Parathyroid adenoma (tissue), 2 donors: ENCODE results near the gene ANKRD33B.

ENCODE experiments used
- H2AFZ ChIP-seq: fragments of 300-600 bp; sonication (generic); one replicate; pipeline ENCODE4 v1.7.0; 2017; ENCODE audit warnings: antibody characterized with exemption, mild to moderate bottlenecking
- H3K27ac ChIP-seq: fragments of 300-600 bp; sonication (generic); one replicate; pipeline ENCODE4 v1.7.0; 2017
- H3K27me3 ChIP-seq: fragments of 300-600 bp; sonication (generic); one replicate; pipeline ENCODE4 v1.7.0; 2017; ENCODE audit warnings: low read length; ENCODE audit not compliant: control insufficient read depth, insufficient read depth
- H3K36me3 ChIP-seq: fragments of 300-600 bp; sonication (generic); one replicate; pipeline ENCODE4 v1.7.0; 2017; ENCODE audit warnings: low read length; ENCODE audit not compliant: control insufficient read depth, insufficient read depth
- H3K4me1 ChIP-seq: fragments of 300-600 bp; sonication (generic); one replicate; pipeline ENCODE4 v1.7.0; 2017; ENCODE audit warnings: control low read depth
- H3K4me2 ChIP-seq: fragments of 300-600 bp; sonication (generic); one replicate; pipeline ENCODE4 v1.7.0; 2017; ENCODE audit warnings: low read length
- H3K4me3 ChIP-seq: fragments of 300-600 bp; sonication (generic); one replicate; pipeline ENCODE4 v1.7.0; 2017; ENCODE audit warnings: low read depth, low read length
- H3K79me2 ChIP-seq: fragments of 300-600 bp; sonication (generic); one replicate; pipeline ENCODE4 v1.7.0; 2017; ENCODE audit warnings: control low read depth
- H3K9ac ChIP-seq: fragments of 300-600 bp; sonication (generic); one replicate; pipeline ENCODE4 v1.7.0; 2017; ENCODE audit warnings: mild to moderate bottlenecking
- H3K9me3 ChIP-seq: fragments of 300-600 bp; sonication (generic); one replicate; pipeline ENCODE4 v1.7.0; 2017; ENCODE audit warnings: low read length; ENCODE audit not compliant: control insufficient read depth
- TF ChIP-seq, protein P1 (sequence below): fragments of 300-600 bp; sonication (generic); IDR thresholded peaks from one replicate; pipeline ENCODE4 v1.7.0; 2017; ENCODE audit warnings: antibody characterized with exemption, mild to moderate bottlenecking
- donor health status: primary hyperparathyroidism.

Gene ANKRD33B

DNA sequence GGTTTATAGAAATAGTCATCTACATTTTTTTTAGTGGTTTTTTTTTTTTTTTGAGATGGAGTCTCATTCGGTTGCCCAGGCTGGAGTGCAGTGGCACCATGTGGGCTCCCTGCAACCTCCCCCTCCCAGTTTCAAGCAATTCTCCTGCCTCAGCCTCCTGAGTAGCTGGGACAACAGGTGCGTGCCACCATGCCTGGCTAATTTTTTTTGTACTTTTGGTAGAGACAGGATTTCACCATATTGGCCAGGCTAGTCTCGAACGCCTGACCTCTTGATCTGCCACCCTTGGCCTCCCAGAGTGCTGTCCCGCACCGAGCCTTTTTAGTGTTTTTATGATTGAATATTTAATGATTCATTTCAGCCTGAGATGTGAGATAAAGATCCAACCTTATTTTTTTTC is 27.3 kb downstream of the ANKRD33B start:
- no peaks in the 10 kb centered on the region for H3K9me3 ChIP-seq
- no peak overlapping the region for H3K4me3 ChIP-seq
- no peak overlapping the region for H2AFZ ChIP-seq
- TF ChIP-seq, protein P1, sequence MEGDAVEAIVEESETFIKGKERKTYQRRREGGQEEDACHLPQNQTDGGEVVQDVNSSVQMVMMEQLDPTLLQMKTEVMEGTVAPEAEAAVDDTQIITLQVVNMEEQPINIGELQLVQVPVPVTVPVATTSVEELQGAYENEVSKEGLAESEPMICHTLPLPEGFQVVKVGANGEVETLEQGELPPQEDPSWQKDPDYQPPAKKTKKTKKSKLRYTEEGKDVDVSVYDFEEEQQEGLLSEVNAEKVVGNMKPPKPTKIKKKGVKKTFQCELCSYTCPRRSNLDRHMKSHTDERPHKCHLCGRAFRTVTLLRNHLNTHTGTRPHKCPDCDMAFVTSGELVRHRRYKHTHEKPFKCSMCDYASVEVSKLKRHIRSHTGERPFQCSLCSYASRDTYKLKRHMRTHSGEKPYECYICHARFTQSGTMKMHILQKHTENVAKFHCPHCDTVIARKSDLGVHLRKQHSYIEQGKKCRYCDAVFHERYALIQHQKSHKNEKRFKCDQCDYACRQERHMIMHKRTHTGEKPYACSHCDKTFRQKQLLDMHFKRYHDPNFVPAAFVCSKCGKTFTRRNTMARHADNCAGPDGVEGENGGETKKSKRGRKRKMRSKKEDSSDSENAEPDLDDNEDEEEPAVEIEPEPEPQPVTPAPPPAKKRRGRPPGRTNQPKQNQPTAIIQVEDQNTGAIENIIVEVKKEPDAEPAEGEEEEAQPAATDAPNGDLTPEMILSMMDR = no peak
- H3K4me2 ChIP-seq = no peak overlapping the region
- H3K36me3 ChIP-seq = no peaks in the 10 kb centered on the region
- H3K79me2 ChIP-seq = no peaks in the 10 kb centered on the region
- H3K27ac ChIP-seq = no peak overlapping the region
- H3K4me1 ChIP-seq = peaks cover 4% of the 10 kb centered on the region
- H3K9ac ChIP-seq = no peak overlapping the region
- H3K27me3 ChIP-seq = no peaks in the 10 kb centered on the region

GRCh38 chr5:10591966-10592365 is 28.1 kb downstream of the ANKRD33B start:
- TF ChIP-seq, protein P1 = no peak
- Histone ChIP-seq H3K9ac (no peak overlapping the region), H3K79me2 (no peaks in the 10 kb centered on the region), H3K4me3 (no peak overlapping the region), H3K4me2 (no peak overlapping the region), H2AFZ (no peak overlapping the region), H3K9me3 (no peaks in the 10 kb centered on the region), H3K4me1 (peaks cover 4% of the 10 kb centered on the region), H3K36me3 (no peaks in the 10 kb centered on the region), H3K27me3 (no peaks in the 10 kb centered on the region), H3K27ac (no peak overlapping the region)

GRCh38 chr5:10592601-10593000 is 28.7 kb downstream of the ANKRD33B start:
- TF ChIP-seq, protein P1 = no peak
- no peaks in the 10 kb centered on the region for H3K27me3 ChIP-seq
- no peak overlapping the region for H3K4me2 ChIP-seq
- H3K79me2 ChIP-seq = no peaks in the 10 kb centered on the region
- H3K36me3 ChIP-seq = no peaks in the 10 kb centered on the region
- H2AFZ ChIP-seq = no peak overlapping the region
- no peaks in the 10 kb centered on the region for H3K9me3 ChIP-seq
- no peak overlapping the region for H3K4me3 ChIP-seq
- peaks cover 4% of the 10 kb centered on the region for H3K4me1 ChIP-seq
- H3K9ac ChIP-seq = no peak overlapping the region
- no peak overlapping the region for H3K27ac ChIP-seq

- no peak overlapping the region for H3K4me3 ChIP-seq
- H3K27ac ChIP-seq = no peak overlapping the region
- TF ChIP-seq, protein P1 = no peak
- no peak overlapping the region for H3K4me2 ChIP-seq
- H3K9ac ChIP-seq = no peak overlapping the region
- H2AFZ ChIP-seq = no peak overlapping the region
- no peaks in the 10 kb centered on the region for H3K27me3 ChIP-seq
- no peaks in the 10 kb centered on the region for H3K9me3 ChIP-seq
- no peaks in the 10 kb centered on the region for H3K36me3 ChIP-seq
- H3K4me1 ChIP-seq = peaks cover 4% of the 10 kb centered on the region
- no peaks in the 10 kb centered on the region for H3K79me2 ChIP-seq
These were observed 29.8 kb downstream of the ANKRD33B start for GRCh38 chr5:10593531-10594181.

DNA sequence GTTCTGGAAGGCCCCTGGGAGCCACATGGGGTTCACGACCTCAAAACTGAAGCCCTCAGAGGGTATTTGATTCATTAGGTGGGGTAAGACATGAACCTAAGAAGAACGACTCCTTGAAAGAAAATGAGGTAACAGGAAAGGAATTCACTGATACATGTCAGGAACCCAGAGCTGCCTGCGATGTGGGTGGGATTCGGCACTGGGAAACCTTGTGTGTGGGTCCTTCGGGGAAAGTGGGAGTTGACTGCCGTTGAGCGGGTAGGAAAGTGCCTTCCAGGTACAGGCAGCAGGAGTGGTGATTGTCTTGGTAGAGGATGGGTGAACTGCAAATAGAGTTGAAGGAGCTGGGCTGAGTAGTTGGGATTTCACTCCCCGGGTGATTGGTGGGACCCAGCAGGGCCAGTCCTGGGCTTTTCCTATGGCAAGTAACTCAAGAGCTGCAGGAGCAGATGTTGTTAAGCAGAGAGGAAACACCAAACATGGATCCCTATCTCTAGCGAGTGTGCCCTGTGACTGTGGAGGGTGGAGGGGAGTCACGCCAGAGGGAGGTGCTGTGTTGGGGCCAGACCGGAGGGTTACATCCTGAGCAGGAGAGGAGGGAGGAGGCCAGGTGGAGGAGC is 30.8 kb downstream of the ANKRD33B start:
- Histone ChIP-seq H2AFZ (no peak overlapping the region), H3K27me3 (no peaks in the 10 kb centered on the region), H3K9ac (no peak overlapping the region), H3K36me3 (no peaks in the 10 kb centered on the region), H3K9me3 (no peaks in the 10 kb centered on the region), H3K4me1 (peaks cover 4% of the 10 kb centered on the region), H3K4me3 (no peak overlapping the region), H3K27ac (no peak overlapping the region), H3K4me2 (no peak overlapping the region), H3K79me2 (no peaks in the 10 kb centered on the region)
- TF ChIP-seq, protein P1 = no peak
